GM03348 (cell line): ENCODE measurements around the gene CCP110.
A peak's percentile ranks its signal among the peaks of the same experiment; 100 is the strongest.
"Not testable (repeated sequence)": the region's sequence is repeated elsewhere in the genome, so short reads cannot be mapped to it uniquely, and the experiment has no call there.

Experiments
- DNase-seq: peaks from one replicate; pipeline ENCODE4 v3.0.0; 2012; ENCODE audit warnings: low spot score

The CCP110 gene

GRCh38 chr16:19513377-19514053, 10.2 kb upstream of the CCP110 start:
- no peak for DNase-seq

GRCh38 chr16:19515757-19516156, 8.0 kb upstream of the CCP110 start:
- no peak for DNase-seq

GRCh38 chr16:19517424-19518089, 6.2 kb upstream of the CCP110 start:
- DNase-seq = no peak

- no peak for DNase-seq
Measured at GRCh38 chr16:19518388-19518787, 5.4 kb upstream of the CCP110 start.

DNA sequence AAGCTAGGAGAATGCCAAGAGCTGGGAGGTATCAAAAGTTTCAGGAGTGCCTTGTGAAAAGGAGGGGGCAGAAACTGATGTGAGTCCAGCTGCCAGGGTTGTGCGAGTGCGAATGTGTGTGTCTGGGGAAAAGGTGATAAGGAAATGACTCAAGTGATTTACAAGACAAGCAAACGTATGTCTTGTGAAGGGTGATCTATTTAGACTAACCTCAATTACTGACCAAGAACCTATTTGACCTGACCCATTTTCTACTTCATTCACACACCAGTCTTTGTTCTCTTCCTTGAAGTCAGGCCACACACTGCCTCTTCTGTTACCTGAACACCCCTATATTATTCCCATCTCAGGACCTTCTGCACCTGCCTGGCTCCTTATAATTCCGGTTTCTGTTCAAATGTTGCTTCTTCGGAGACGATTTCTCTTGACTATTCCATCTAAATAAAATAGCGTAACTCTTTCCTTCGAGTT, 2.8 kb upstream of the CCP110 start:
- peak; percentile 14 for DNase-seq

DNA sequence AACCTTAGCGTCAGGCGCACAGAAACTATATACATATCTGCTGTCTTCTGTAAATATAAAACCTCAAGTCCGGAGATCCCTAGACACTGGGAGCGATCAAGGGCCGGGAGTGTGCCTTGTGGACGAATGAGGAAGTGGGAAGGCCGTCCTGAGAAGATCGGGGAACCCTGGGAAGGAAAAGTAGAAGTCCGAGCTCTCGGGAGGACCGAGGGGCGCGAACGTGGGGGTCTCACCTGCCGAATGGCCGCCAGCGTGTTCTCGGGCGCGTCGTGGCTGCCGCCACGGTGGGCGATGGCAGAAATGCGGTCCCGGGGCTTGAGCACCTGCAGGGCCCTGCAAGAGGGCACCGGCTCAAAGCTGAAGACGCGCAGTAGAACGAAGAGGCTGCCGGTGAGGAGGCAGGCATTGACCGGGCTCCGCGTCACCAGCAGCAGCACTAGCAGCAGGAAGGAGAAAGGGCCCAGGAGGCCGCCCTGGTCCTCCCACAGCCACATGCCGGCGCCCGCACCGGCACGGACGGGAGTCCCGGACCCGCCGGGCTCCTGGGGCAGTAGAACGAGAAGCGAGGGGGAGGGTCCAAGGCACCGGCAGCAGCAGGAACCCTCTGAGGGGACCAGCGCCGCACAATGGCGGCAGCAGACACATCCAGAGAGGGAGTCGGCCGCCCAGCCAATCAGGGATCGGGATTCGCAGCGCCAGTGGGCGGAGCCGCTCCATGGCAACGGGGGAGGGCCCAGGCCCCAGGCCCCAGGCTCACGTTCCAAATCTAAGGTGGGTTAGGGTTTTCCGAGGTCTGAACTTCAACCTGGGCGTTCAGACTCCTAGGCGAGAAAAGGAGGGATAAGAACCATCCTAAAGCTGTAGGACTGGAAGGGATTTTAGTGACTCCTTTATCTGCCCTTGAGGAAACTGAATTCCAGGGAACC, 2.0 kb upstream of the CCP110 start, which contains the start of gene GDE1:
Gene GDE1 (minus strand): TSS at position 628 of the 926 bp plus-strand sequence. CDS start 134 bp downstream, at position 494.
- DNase-seq = peak; percentile 98

DNA sequence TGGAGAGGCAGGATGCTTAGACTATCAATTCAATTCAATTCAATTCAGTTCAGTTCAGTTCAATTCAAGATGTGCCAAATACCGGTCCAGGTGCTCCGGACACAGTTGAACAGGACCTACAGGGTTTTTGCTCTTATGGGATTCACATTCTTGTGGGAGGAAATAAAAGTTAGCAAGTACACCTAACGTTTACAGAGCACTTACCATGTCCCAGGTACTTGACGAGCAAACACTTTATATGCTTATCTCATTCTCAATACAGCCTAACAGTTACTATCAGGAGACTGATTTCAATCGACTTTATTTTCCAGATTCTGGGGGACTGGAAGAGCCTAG, 1.4 kb upstream of the CCP110 start:
- DNase-seq = no peak

GRCh38 chr16:19522760-19523159, 982 bp upstream of the CCP110 start:
- no peak for DNase-seq

GRCh38 chr16:19523184-19523558, 571 bp upstream of the CCP110 start:
- DNase-seq = no peak

DNA sequence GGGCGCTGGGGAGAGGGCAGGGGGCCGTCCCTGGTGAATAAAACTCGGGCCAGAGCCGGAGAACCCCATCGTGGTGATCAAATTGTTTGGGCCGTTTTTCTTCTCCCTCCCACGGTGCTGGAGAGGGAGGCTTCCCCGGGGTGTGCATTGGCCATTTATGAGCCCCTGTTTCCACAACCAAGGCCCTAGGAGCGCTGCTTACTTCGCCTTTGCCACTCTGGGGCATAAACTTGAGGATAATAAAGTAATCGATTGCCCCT, 544 bp downstream of the CCP110 start:
- DNase-seq = no peak

GRCh38 chr16:19524616-19525384, 1.1 kb downstream of the CCP110 start:
- DNase-seq = no peak

- no peak for DNase-seq
Measured at GRCh38 chr16:19525385-19525723, 1.6 kb downstream of the CCP110 start.

GRCh38 chr16:19527161-19527560, 3.4 kb downstream of the CCP110 start:
- DNase-seq = no peak

GRCh38 chr16:19528666-19529065, 4.9 kb downstream of the CCP110 start:
- DNase-seq = no peak

DNA sequence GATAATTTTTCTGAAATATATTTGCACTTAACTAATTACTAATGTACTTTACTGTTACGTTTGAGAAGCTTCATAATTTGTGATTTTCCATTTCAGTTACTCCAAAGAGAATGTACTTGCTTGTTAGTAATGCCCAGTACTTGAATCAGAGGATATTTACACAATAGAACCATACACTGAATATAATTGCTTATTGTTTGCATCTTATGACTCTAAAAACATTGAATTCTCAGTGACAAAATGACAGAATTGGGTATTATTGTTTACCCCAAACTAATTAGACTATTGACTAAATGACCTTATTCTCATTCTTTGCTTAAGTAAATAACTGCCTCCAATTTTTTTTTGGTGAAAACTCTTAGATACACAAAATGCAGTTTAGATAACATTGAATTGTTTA, 8.9 kb downstream of the CCP110 start:
- no peak for DNase-seq

- no peak for DNase-seq
Measured at GRCh38 chr16:19540241-19540970, 16.7 kb downstream of the CCP110 start.

DNA sequence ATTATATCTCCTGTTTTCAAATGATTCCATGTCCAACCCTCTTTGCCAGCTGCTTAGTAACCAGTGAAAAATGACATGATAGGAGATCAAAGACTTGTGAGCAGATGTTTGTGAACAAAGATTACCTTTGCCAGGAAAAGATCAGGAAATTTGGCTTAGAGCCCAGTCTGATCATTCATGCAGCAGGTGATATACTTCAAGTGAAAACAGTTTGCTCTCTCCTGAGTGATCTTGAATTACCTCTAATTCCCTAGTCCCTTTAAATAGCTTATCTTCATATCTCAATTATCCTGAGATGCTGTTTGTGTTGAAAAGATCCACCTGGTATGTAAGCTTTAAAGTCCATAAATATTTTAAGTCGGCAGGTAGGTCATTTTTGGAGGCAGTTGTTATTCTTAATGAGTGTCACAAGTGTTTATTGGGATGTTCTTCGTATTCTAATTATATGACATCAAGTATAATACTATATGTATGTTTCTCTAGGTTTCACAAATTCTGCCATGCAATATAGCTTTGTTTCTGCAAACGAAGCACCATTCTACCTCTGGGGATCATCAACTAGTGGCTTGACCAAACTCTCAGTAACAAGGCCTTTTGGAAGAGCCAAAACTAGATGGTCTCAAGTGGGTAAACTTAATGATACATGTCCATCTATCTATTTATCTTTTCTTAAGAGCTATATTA, 18.5 kb downstream of the CCP110 start:
- no peak for DNase-seq

GRCh38 chr16:19543278-19543996, 19.7 kb downstream of the CCP110 start:
- DNase-seq = not testable (repeated sequence)

DNA sequence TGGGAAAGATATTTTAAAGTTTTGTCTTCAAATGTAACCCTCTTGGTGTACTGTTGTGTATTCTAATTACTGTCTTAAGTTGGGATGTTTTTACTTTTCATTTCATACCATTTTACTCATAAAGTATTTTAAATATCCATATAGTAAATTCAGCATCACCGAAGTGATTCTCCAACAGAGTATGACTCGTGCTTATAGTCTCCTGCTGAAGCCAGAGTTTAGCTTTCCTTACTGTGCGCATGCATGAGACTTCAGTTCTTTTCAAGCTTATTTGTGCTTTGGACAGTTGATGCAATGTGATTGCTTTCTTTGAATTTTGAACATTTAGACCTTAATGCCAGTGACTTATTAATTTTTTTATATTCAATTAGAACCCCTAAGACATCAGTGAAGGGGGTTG, 24.4 kb downstream of the CCP110 start:
- DNase-seq = no peak

GRCh38 chr16:19549673-19550072, 25.9 kb downstream of the CCP110 start:
- no peak for DNase-seq
